GM10266 (cell line): ENCODE results near the gene ELP4.

Experiments used
- DNase-seq: peaks from one replicate; pipeline ENCODE4 v3.0.0; 2012; ENCODE audit errors: extremely low spot score
- CTCF ChIP-seq: IDR thresholded peaks from 2 replicates; pipeline ENCODE4 v1.5.1; 2012; ENCODE audit warnings: mild to moderate bottlenecking, low read depth; ENCODE audit not compliant: control insufficient read depth, insufficient read depth; ENCODE audit errors: missing control alignments

ELP4 gene

GRCh38 chr11:31747581-31747980 lies 238.0 kb downstream of the ELP4 start:
- no peak for TF ChIP-seq CTCF
- no peak for DNase-seq

- DNase-seq: no peak
- TF ChIP-seq CTCF: no peak
Measured at GRCh38 chr11:31757260-31757835, 247.8 kb downstream of the ELP4 start.

GRCh38 chr11:31761636-31762035 lies 252.1 kb downstream of the ELP4 start:
- TF ChIP-seq CTCF: no peak
- no peak for DNase-seq

- no peak for DNase-seq
- no peak for TF ChIP-seq CTCF
Measured at GRCh38 chr11:31763296-31763695, 253.7 kb downstream of the ELP4 start.

- no peak for DNase-seq
- no peak for TF ChIP-seq CTCF
Measured at GRCh38 chr11:31764261-31764660, 254.7 kb downstream of the ELP4 start.

- no peak for TF ChIP-seq CTCF
- no peak for DNase-seq
Measured at GRCh38 chr11:31764766-31765165, 255.2 kb downstream of the ELP4 start.

GRCh38 chr11:31767066-31767465 lies 257.5 kb downstream of the ELP4 start:
- DNase-seq: no peak
- TF ChIP-seq CTCF: no peak
